Measurements from ENCODE around the gene MYEOV.

MYEOV gene

GRCh38 chr11:69321877-69322361 is 28.0 kb downstream of the MYEOV start:
- DNase-seq (ENCODE audit: low read depth) = peak; percentile 43
- no peak for TF ChIP-seq CTCF (conservative IDR thresholded peaks at IDR 0.05; ENCODE audit: low read depth, low read length)
- no peak overlapping the region for H3K4me3 ChIP-seq (ENCODE audit: low read depth, low read length)

GRCh38 chr11:69325446-69325845 is 31.5 kb downstream of the MYEOV start:
- TF ChIP-seq CTCF (conservative IDR thresholded peaks at IDR 0.05; ENCODE audit: low read depth, low read length) = no peak
- no peak for DNase-seq (ENCODE audit: low read depth)

GRCh38 chr11:69326622-69327219 is 32.8 kb downstream of the MYEOV start:
- no peak overlapping the region for H3K4me3 ChIP-seq (ENCODE audit: low read depth, low read length)
- no peak for DNase-seq (ENCODE audit: low read depth)
- TF ChIP-seq CTCF (conservative IDR thresholded peaks at IDR 0.05; ENCODE audit: low read depth, low read length) = no peak

More at GRCh38 chr11:69325446-69325845, 31.5 kb downstream of the MYEOV start:
- no peak overlapping the region for H3K4me3 ChIP-seq (ENCODE audit: low read depth, low read length)

GRCh38 chr11:69327741-69328191 is 33.8 kb downstream of the MYEOV start:
- no peak for TF ChIP-seq CTCF (conservative IDR thresholded peaks at IDR 0.05; ENCODE audit: low read depth, low read length)
- no peak for DNase-seq (ENCODE audit: low read depth)
- H3K4me3 ChIP-seq (ENCODE audit: low read depth, low read length) = no peak overlapping the region

- H3K4me3 ChIP-seq (ENCODE audit: low read depth, low read length) = no peak overlapping the region
- TF ChIP-seq CTCF (conservative IDR thresholded peaks at IDR 0.05; ENCODE audit: low read depth, low read length) = no peak
Measured at GRCh38 chr11:69328231-69328630, 34.3 kb downstream of the MYEOV start.

GRCh38 chr11:69329581-69329980 is 35.6 kb downstream of the MYEOV start:
- TF ChIP-seq CTCF (conservative IDR thresholded peaks at IDR 0.05; ENCODE audit: low read depth, low read length) = no peak
- DNase-seq (ENCODE audit: low read depth) = no peak
- H3K4me3 ChIP-seq (ENCODE audit: low read depth, low read length) = no peak overlapping the region

More at GRCh38 chr11:69328231-69328630, 34.3 kb downstream of the MYEOV start:
- no peak for DNase-seq (ENCODE audit: low read depth)

- H3K4me3 ChIP-seq (ENCODE audit: low read depth, low read length) = no peak overlapping the region
- no peak for DNase-seq (ENCODE audit: low read depth)
- no peak for TF ChIP-seq CTCF (conservative IDR thresholded peaks at IDR 0.05; ENCODE audit: low read depth, low read length)
Measured at GRCh38 chr11:69330330-69330729, 36.4 kb downstream of the MYEOV start.
